K562 treated with DMSO at 1 percent for 12 hours (cell line): ENCODE measurements around the gene PAQR4. TPM values are rescaled to one million over a fixed set of nuclear protein-coding genes. Genes with fewer than 3 reads are reported as not detected.

Experiments used
- total RNA-seq: library from RNA; unstranded; fragments of 300-600 nt; gene quantifications from 2 replicates; pipeline ENCODE4 v1.2.3, GENCODE V29; 2022; ENCODE audit not compliant: insufficient read depth

Gene PAQR4
- 15.8 and 27.8 TPM in 2 replicates for total RNA-seq

DNA sequence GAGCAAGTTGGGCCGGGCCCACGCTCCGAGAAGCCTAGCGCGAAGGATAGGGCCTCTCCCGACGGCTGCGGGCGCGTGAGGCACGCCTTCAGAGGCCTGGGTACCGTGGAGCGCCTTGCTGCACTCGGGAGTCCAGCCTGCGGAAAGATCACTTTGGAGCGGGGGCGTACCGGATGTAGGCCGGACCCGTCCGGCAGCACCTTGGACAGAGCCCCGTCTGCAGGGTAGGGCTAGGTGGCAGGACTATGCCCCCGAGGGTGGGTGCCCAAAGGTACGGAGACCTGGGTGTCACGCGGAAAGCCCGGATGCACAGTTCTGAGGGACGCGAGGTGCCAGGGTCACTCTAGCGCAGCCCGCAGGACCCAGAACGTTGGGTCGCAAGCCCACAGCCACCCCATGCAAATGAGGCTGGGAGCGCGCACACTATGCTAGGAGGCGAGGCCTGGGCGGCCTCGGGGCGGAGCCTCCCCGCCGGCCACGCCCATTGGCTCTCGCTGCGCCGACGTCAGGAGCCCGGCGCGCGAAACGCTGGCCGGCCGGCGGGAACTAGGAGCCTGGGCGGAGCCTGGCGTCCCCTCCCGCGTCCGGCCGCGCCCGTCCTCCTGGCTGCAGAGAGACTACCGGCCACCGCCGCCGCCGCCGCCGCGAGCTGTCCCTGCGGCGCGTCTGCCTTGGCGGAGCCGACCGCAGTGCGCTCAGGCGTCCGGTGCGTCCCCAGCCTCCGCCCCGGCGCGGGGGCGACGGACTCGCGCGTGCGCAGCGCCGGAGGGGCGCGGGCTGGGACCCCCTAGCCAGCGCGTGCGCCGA, at the start of gene PAQR4:
Gene PAQR4, plus strand, starts transcription at position 611 of the 807 bp plus-strand sequence. CDS start 327 bp downstream, outside the sequence.

DNA sequence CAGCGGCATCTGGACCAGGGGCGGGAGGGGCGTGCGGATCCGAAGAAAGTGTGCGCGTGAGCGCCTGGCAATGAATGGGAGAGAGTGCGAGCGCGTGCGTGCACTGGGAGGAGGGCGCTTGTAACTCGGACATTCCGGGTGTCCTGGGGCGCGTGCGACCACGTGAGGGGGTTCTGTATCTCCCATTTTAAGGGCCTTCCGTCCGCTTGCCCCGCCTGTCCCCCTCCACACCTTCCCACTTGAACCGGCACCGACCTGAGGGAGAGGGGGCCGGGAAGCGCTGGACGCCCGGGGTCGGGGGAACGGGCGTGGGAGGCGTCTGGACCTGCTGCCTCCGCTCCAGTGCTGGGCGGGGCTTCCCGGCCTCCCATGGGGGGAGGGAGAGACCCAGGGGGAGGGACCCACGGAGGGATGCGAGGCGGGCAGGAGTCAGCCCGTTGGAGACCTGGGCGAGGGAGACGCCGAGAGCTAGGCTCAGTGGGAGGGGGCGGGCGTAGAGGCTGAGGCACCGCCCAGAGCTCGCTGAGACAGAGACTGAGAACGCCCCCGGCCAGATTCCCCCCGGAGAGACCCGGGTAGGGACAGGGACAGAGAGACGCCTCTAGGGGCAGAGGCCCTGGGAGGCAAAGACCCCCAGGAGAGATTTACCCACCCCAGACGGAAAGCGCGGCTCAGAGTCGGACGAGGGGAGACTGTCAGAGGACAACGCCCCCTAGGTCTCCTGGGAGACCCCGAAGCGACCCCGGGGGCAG, 5.2 kb upstream of the PAQR4 start, which contains the start of gene KREMEN2:
Gene KREMEN2, plus strand, starts transcription at position 553 of the 752 bp plus-strand sequence. CDS start 246 bp downstream, outside the sequence.

DNA sequence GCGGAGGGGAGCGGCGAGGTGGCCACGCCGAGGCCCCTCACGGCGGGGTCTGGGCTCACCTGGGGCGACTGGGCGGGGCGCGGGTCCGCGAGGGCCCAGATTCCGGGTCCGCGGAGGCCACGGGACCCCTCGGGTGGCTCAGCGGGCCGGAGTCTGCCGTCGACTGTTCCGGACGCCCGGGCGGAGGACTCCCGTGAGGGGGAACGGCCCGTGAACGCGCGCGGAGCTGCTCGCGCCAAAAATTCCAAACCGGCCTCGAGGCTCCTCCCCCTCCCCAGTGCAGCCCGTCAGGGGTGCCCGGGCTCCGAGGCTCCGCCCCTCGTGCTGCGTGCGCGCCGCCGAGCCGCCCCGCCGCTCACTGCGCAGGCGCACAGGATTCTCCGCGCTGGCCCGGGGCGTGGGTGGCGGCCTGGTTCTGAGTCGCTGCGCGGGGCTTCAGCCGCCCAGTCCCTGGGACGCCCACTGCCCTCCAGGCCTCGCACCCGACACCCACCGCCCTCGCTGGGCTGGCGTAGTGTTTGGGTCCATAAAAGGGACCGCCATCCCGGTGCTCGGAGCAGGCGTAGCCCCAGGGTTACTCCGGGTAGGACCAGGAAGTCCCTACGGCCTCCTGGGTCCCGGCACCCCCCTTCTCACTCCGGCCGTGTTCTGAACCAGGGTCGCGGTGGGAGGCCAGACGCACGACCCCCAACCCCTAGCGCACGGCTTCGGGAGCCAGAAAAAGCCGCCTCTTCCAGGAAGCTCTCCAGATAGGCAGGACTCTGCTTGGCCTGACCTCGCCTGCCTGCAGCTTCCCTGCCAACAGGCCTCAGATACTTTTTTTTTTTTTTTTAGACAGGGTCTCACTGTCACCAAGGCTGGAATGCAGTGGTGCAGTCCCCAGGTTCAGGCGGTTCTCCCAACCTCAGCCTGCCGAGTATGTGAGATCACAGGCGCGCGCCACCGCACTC, 11.4 kb downstream of the PAQR4 start, which contains the start of gene PKMYT1:
Gene PKMYT1, minus strand, starts transcription at position 220 of the 950 bp plus-strand sequence. CDS start 789 bp downstream, outside the sequence.

DNA sequence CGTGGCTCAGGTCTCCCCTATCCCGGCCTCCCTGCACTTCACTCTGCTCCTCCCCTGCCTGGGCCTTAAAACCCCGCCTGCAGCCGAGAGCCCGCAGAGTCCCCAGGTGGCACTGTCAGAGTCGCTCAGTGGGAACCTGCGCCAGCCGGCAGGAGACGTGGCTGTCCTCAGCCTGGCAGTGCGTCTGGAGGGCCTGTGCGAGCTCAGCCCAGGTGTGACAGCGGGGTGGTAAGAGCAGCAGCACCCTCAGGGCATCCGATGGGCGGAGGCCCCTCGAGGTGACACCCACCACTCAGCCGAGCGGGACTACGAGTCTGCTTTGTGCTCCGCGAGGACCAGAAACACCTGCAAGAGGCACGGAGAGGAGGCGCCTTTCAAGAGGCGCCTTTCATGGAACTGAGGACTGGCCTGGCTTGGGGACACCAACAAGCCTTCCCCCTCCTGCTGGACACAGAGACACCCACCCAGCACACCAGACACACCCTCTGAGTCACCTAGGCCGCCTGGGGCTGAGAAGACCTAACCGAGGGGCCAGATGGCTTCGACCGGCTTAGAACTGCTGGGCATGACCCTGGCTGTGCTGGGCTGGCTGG, 43.8 kb downstream of the PAQR4 start, which contains the start of gene CLDN9:
Gene CLDN9, plus strand, starts transcription at position 96 of the 593 bp plus-strand sequence. Its CDS starts 440 bp downstream, at position 536.

DNA sequence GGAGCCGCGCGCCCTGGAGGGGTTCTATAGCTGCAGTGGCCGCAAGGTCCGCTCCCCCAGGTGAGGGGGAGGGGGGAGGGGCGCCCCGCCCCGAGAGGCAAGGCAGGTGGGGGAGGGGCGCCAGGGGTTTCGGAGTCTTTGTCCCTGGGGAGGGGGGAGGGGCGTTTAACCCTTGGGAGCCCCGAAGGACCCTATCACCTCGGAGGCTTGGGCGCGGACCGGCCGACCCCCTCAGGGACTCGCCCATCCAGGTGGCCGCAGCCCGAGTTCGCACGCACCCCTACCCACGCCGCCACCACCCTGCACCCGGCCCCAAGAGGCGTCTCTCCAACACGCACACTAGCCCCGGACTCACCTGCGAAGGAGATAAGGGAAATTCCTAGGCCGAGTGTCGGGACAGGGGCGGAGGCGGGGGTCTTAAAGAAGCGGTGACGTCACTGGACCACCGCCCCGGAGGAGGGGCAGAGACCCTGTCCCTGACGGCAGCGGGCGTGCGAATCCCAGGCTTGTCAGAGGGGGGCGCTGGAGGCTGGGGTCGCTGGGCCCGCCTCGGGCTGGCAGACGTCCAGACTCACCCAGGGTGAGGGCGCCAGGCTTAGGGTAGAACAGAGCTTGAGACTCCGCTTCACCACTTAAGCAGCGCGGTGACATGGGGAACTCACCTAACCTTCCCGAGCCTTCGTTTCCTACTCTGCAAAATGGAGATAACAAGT, 48.8 kb downstream of the PAQR4 start, which contains the start of gene CLDN6:
Gene CLDN6, minus strand, starts transcription at position 390 of the 713 bp plus-strand sequence. CDS start 2,162 bp downstream, outside the sequence.

DNA sequence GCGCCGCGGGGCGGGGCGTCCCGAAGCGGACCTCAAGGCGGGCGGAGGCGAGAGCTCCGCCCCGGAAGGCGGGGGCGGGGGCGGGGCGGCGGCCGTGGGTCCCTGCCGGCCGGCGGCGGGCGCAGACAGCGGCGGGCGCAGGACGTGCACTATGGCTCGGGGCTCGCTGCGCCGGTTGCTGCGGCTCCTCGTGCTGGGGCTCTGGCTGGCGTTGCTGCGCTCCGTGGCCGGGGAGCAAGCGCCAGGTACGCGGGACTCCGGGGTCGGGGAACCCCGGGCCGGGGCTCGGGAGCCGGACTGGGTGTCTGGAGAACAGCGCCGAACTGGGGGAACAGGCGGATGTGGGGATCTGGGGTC, 51.1 kb downstream of the PAQR4 start, which contains the start of gene TNFRSF12A:
Gene TNFRSF12A, plus strand, starts transcription at position 122 of the 357 bp plus-strand sequence. Its CDS starts 30 bp downstream, at position 152.

Other genes starting within 250 kb of the PAQR4 start
- 1.0 and 2.4 TPM in 2 replicates for gene PRSS27, start 249.1 kb upstream of the PAQR4 start, total RNA-seq
- gene SRRM2, start 216.7 kb upstream of the PAQR4 start, total RNA-seq: 211 and 370 TPM in 2 replicates
- 243 and 416 TPM in 2 replicates for gene ELOB, start 192.1 kb upstream of the PAQR4 start, total RNA-seq
- gene PRSS33, start 181.8 kb upstream of the PAQR4 start, total RNA-seq: not detected in 2 replicates
- not detected in 2 replicates for gene PRSS41, start 170.9 kb upstream of the PAQR4 start, total RNA-seq
- gene PRSS21, start 152.1 kb upstream of the PAQR4 start, total RNA-seq: 71.2 and 81.6 TPM in 2 replicates
- 1.7 TPM in 1 of 2 replicates, not detected in the other for gene ZG16B, start 139.0 kb upstream of the PAQR4 start, total RNA-seq
- not detected in 2 replicates for gene PRSS22, start 111.2 kb upstream of the PAQR4 start, total RNA-seq
- gene FLYWCH2, start 86.1 kb upstream of the PAQR4 start, total RNA-seq: 72.2 and 77.6 TPM in 2 replicates
- gene FLYWCH1, start 57.4 kb upstream of the PAQR4 start, total RNA-seq: 41.5 and 48.1 TPM in 2 replicates
- gene KREMEN2, start 5.1 kb upstream of the PAQR4 start, total RNA-seq: 0.85 TPM in 1 of 2 replicates, not detected in the other
- 168 and 170 TPM in 2 replicates for gene PKMYT1, start 11.1 kb downstream of the PAQR4 start, total RNA-seq
- gene CLDN9, start 43.6 kb downstream of the PAQR4 start, total RNA-seq: 4.1 and 6.9 TPM in 2 replicates
- not detected in 2 replicates for gene CLDN6, start 48.8 kb downstream of the PAQR4 start, total RNA-seq
- gene TNFRSF12A, start 51.0 kb downstream of the PAQR4 start, total RNA-seq: 33.0 and 33.7 TPM in 2 replicates
- 26.3 and 32.4 TPM in 2 replicates for gene HCFC1R1, start 54.6 kb downstream of the PAQR4 start, total RNA-seq
- gene THOC6, start 54.7 kb downstream of the PAQR4 start, total RNA-seq: 32.1 and 41.7 TPM in 2 replicates
- gene BICDL2, start 67.6 kb downstream of the PAQR4 start, total RNA-seq: not detected in 2 replicates
- gene MMP25, start 77.2 kb downstream of the PAQR4 start, total RNA-seq: not detected in 2 replicates
- 10.0 and 14.9 TPM in 2 replicates for gene IL32, start 96.3 kb downstream of the PAQR4 start, total RNA-seq
- gene ZSCAN10, start 129.9 kb downstream of the PAQR4 start, total RNA-seq: not detected in 2 replicates
- gene ZNF205, start 143.2 kb downstream of the PAQR4 start, total RNA-seq: 22.5 and 22.7 TPM in 2 replicates
- gene ZNF213, start 165.7 kb downstream of the PAQR4 start, total RNA-seq: 10.6 and 22.0 TPM in 2 replicates
- gene OR1F1, start 218.9 kb downstream of the PAQR4 start, total RNA-seq: not detected in 2 replicates